NT2/D1 (cell line): Measurements from ENCODE around the gene KANSL3.

Experiments used
- SUZ12 ChIP-seq: IDR thresholded peaks from 2 replicates; pipeline ENCODE4 v1.6.1; 2011; ENCODE audit not compliant: insufficient read length, insufficient read depth; ENCODE audit errors: extremely low read depth
- YY1 ChIP-seq: IDR thresholded peaks from 2 replicates; pipeline ENCODE4 v1.6.1; 2011; ENCODE audit not compliant: insufficient read length, insufficient read depth
- ZNF274 ChIP-seq: IDR thresholded peaks from 2 replicates; pipeline ENCODE4 v1.6.1; 2011; ENCODE audit warnings: mild to moderate bottlenecking, low read depth, low read length

- TF ChIP-seq YY1: no peak
- no peak for TF ChIP-seq SUZ12
- no peak for TF ChIP-seq ZNF274
Measured at GRCh38 chr2:96663177-96663576, 25.1 kb upstream of the KANSL3 start.
